ENCODE measurements around the gene HOOK1.

Gene HOOK1

DNA sequence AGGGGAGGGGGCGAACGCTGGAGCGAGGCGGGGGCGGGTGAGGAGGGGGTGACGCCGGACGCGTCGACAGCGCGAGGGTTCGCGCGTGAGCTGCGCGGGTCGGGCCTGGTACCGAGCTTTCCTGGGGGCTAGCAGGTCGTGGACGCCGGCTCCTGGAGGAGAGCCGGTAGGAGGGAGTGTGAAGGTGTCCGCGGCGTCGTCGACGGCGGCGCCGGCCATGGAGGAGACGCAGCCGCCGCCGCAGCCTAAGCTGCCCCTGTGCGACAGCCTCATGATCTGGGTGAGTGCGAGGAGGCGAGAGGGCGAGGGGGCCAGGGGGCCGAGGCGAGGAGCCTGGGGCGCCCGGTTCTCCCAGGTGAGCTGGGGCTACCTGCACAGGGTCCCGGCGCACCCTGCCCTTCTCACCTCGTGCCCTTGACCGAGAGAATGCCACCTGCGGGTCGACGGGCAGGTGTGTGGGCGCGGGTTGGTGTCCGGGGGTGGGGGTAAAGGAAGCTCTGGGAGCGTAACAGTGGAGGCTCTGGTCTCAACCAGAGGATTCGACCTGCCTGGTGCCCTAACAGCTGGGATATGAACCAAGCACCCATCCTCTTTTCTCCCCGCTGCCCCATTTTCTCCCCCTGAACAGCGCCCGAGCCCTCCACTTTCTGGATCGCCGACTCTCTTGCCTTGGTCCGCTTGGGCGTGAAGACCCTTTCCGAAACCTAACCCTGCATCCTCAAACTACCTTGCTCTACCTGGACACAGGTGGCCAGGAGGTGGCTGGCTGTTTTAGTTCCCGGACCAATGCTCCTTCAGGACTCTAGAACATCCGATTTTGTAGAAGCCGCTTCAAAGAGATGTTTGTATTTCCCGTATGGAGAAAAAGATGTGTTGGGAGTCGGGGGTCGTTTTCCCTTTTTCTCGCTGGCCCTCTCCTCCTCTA is at the start of gene HOOK1:
Gene HOOK1 (plus strand): TSS at position 49 of the 925 bp plus-strand sequence. CDS start 169 bp downstream, at position 218.
- no peak for DNase-seq

DNA sequence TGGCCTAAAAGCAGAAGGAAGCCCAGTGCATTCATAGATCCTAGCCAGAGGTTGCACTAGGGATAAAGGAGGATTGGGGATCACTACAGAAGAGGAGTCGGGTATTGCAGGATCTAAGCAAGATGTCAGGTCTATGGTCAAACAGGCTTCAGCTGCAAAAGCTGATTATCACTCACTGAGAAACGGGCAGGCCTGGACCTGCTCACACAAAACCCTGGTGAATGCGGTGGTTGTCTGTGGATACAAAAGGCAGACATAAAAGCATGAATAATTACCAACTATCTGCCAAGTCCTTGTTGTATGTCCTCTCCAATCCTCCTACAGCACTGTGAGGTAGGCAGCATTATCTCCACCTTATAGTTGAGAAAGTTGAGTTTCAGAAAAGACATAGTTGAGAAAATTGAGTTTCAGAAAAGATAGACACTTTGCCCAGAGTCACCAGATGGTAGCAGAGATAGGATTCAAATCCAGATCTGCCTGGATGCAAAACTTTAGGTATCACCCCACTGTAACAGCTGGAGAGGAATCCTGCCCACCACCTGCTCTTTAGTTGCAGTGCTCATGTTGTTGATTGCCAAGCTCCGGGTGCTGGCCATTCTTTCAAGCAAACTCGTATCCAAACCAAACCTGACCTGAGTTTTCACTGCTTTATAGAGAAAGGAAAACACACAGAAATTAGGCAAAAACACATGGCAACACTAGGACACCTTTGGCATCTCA is 49.6 kb upstream of the HOOK1 start:
- DNase-seq: no peak

GRCh38 chr1:59766227-59766855 is 48.4 kb upstream of the HOOK1 start:
- DNase-seq: no peak

DNA sequence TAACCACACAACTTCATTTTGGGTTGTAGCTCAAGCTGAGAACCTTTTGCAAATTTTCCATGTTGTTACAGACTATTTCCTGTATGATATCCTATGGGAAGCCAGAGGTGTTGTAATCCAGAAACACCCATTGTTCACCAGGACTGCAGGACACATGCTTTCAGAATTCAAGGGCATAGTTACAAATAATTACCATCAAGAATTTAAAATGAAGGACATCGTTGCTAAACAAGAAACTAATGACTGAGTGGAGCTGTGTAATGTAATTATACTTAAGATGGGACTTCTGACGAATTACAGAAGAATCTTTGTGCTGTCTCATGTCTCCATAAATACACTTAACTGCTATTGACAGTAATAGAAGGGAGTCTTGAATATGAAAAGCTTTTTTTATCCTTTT is 47.6 kb upstream of the HOOK1 start:
- no peak for DNase-seq

GRCh38 chr1:59768792-59769735 is 45.7 kb upstream of the HOOK1 start:
- no peak for DNase-seq

- DNase-seq: no peak
Measured at GRCh38 chr1:59769736-59770095, 45.0 kb upstream of the HOOK1 start.

GRCh38 chr1:59771361-59771760 is 43.4 kb upstream of the HOOK1 start:
- no peak for DNase-seq

- no peak for DNase-seq
Measured at GRCh38 chr1:59775480-59775879, 39.3 kb upstream of the HOOK1 start.

- DNase-seq: no peak
Measured at GRCh38 chr1:59776960-59777852, 37.5 kb upstream of the HOOK1 start.

DNA sequence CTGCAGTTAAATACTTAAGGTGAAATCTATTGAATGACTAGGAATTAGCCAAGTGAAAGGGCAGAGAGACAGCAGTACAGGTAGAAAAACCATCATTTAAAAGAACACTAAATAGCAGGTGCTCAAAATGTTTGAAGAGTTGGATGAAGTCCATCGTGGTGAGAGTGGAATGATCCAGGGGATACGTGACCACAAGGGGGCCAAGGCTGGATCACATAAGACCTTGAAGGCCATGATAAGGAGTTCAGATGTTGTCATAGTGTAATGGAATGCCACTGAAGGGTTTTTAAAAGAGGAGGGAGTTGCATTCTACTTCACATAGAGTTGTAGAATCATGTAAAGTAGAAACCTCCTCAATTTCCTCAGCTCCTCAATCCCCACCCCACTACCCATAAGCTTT is 34.8 kb upstream of the HOOK1 start:
- no peak for DNase-seq

GRCh38 chr1:59788825-59789224 is 25.9 kb upstream of the HOOK1 start:
- no peak for DNase-seq

GRCh38 chr1:59798600-59798999 is 16.1 kb upstream of the HOOK1 start:
- no peak for DNase-seq

DNA sequence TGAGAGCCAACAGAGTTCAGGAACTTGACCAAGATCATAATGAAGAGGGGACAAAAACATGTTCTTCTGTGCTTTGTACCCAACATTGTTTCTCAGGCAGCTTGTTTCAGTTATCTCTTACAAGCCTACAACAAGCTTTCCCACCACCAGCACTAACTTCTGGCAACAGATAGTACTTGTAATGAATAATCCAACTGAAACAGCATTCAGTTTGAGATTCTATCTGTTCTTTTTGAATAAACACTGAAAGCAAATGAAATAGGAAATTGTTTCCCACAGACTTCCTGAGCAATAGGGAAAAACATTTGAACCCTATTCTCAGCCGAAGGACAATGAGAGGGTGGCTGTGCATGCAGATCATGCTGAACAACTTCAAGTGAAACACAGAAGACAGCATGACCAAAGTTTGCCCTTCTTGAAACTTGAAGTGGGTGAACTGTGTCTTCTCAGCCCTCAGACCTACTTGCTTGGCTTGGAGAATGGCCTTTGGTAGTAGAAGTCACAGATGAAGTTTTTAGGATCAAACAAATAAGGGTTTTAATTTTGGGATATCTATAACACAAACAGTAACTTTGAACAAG is 11.2 kb upstream of the HOOK1 start:
- no peak for DNase-seq

DNA sequence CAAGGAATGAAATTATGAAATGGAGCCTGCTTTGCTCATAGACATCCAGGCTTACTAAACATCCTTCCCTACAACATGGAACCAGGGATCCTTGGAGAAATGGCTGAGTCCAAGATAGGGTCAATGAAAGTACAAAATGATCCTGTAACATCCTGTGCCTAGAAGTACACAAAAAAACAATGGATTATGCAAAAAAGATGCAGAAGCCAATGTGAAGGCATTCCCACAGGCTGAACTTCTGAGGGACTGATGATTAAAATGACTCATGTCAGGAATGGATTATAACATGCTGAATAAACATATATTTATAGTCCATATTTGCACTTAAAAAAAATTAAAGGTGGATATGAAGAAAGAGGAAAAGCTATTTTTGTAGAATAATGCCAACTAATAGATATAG is 10.4 kb upstream of the HOOK1 start:
- DNase-seq: no peak

- DNase-seq: no peak
Measured at GRCh38 chr1:59805554-59805953, 9.2 kb upstream of the HOOK1 start.

DNA sequence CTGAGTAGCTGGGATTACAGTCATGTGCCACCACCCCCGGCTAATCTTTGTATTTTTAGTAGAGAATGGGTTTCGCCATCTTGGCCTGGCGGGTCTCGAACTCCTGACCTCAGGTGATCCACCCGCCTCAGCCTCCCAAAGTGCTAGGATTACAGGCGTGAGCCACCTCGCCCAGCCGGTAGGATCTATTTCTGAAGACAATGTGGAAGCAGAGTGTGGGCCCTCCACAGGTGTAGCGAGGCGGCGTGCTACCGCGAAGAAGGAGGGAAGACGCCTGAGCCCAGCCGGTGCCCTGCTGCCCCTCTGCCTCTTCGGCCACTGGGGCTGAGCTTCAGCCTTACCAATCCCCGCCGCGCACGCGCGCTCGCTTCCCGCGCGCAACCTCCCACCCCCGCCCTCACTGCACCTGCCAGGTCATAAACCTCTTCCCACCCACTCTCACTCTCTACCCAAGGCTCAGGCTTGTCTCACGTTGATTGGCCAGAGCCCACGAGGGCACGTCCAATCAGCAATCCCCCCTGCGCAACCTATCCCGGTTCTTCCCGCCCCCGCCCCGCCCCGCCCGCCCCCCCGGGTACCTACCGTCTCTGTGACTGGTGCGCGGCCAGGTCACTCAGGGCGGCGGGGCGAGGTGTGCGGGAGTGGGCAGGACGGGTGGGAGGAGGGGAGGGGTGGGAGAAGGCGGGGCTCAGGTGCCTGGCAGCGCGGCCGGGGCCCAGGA is 409 bp upstream of the HOOK1 start:
- DNase-seq: peak; percentile 85

DNA sequence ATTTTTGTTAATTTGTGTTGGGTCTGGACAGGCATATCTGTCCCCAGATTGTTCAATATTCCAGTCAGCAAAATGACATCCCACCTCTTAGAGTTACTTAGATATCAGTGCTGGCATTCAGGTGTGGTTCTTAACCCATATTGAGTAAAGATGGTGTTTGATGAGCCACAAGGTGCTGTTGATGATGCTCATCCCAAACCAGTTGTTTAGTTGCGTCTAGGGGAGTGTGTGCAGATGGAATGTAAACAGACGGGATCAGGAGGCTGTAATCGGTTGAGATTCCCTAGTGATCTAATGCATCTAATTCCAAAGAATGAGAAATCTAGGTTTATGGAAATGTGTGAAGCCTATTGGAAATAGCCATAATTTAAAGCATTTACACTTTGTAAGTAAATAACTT is 1.1 kb downstream of the HOOK1 start:
- no peak for DNase-seq

GRCh38 chr1:59816318-59816878 is 1.6 kb downstream of the HOOK1 start:
- no peak for DNase-seq

- DNase-seq: no peak
Measured at GRCh38 chr1:59819566-59820438, 5.1 kb downstream of the HOOK1 start.

Data from activated CD8-positive, alpha-beta memory T cell treated with anti-CD3 and anti-CD28 coated beads, Interleukin-2, amount 50 U/mL, for 48 hours (primary cell).